WTC11 (cell line): ENCODE data around the gene NEK2. TPM values are rescaled to one million over a fixed set of nuclear protein-coding genes. Genes with fewer than 3 reads are reported as not detected.

Source experiments
- ATAC-seq: fragments of 200-7000 bp; cut with Tn5 transposase; 2 replicates; pipeline ENCODE4 v1.10.0; 2021; ENCODE audit warnings: mild to moderate bottlenecking, moderate library complexity
- CTCF ChIA-PET: fragments of 300-600 bp; sonication (Branson Sonifier 250); formaldehyde crosslinking; loops from one replicate; lab custom pipeline; 2021; ENCODE audit warnings: antibody characterized with exemption; lab: Charles Lee
- POLR2A ChIA-PET: fragments of 350-600 bp; sonication (Branson Sonifier 250); formaldehyde crosslinking; loops from one replicate; lab custom pipeline; 2021; ENCODE audit warnings: antibody characterized with exemption; lab: Charles Lee
- DNase-seq: peaks from one replicate; pipeline ENCODE4 v3.0.0; 2021; ENCODE audit warnings: low spot score
- H3K27ac Mint-ChIP-seq: 2 replicates; pipeline ENCODE4 v1.8.0; 2021; ENCODE audit warnings: mixed read lengths
- H3K27me3 Mint-ChIP-seq: 2 replicates; pipeline ENCODE4 v1.8.0; 2021; ENCODE audit warnings: low read depth, mild to moderate bottlenecking, moderate library complexity, mixed read lengths
- H3K36me3 Mint-ChIP-seq: 2 replicates; pipeline ENCODE4 v1.8.0; 2021; ENCODE audit warnings: mixed read lengths
- H3K4me1 Mint-ChIP-seq: 2 replicates; pipeline ENCODE4 v1.8.0; 2022; ENCODE audit warnings: mixed read lengths
- H3K4me3 Mint-ChIP-seq: 2 replicates; pipeline ENCODE4 v1.8.0; 2021; ENCODE audit warnings: mild to moderate bottlenecking, moderate library complexity, mixed read lengths
- H3K9me3 Mint-ChIP-seq: 2 replicates; pipeline ENCODE4 v1.8.0; 2021; ENCODE audit warnings: mixed read lengths
- AR ChIP-seq: fragments of 250-450 bp; sonication (Bioruptor Pico); IDR thresholded peaks from 2 replicates; pipeline ENCODE4 v1.9.0; 2021; ENCODE audit warnings: mild to moderate bottlenecking
- E2F1 ChIP-seq: sonication (generic); formaldehyde crosslinking; IDR thresholded peaks from 2 replicates; pipeline ENCODE4 v1.8.0; 2022; ENCODE audit warnings: mild to moderate bottlenecking, missing genetic modification reagents
- ESRRA ChIP-seq: sonication (generic); formaldehyde crosslinking; IDR thresholded peaks from 2 replicates; pipeline ENCODE4 v1.8.1; 2022; ENCODE audit warnings: mild to moderate bottlenecking, missing genetic modification reagents, borderline replicate concordance
- ETV6 ChIP-seq: sonication (generic); formaldehyde crosslinking; IDR thresholded peaks from 2 replicates; pipeline ENCODE4 v1.8.1; 2022; ENCODE audit warnings: mild to moderate bottlenecking, missing genetic modification reagents
- IRF1 ChIP-seq: sonication (generic); formaldehyde crosslinking; IDR thresholded peaks from 2 replicates; pipeline ENCODE4 v1.8.0; 2023; ENCODE audit warnings: missing genetic modification reagents
- KAT7 ChIP-seq: sonication (generic); formaldehyde crosslinking; IDR thresholded peaks from 2 replicates; pipeline ENCODE4 v1.8.1; 2023; ENCODE audit warnings: missing genetic modification reagents, mild to moderate bottlenecking, borderline replicate concordance
- PRDM15 ChIP-seq: sonication (generic); formaldehyde crosslinking; IDR thresholded peaks from 2 replicates; pipeline ENCODE4 v1.8.0; 2022; ENCODE audit warnings: missing genetic modification reagents
- STAT6 ChIP-seq: sonication (generic); formaldehyde crosslinking; conservative IDR thresholded peaks from 2 replicates; pipeline ENCODE4 v1.8.1; 2023; ENCODE audit warnings: mild to moderate bottlenecking, low read depth, missing genetic modification reagents, moderate library complexity
- TP53 ChIP-seq: sonication (generic); formaldehyde crosslinking; IDR thresholded peaks from 2 replicates; pipeline ENCODE4 v1.8.1; 2023; ENCODE audit warnings: mild to moderate bottlenecking, missing genetic modification reagents
- ZNF263 ChIP-seq: sonication (generic); formaldehyde crosslinking; IDR thresholded peaks from 2 replicates; pipeline ENCODE4 v1.8.1; 2022; ENCODE audit warnings: low read depth, mild to moderate bottlenecking, moderate library complexity, missing genetic modification reagents
- ZNF317 ChIP-seq: sonication (generic); formaldehyde crosslinking; IDR thresholded peaks from 2 replicates; pipeline ENCODE4 v1.8.1; 2023; ENCODE audit warnings: low read depth, mild to moderate bottlenecking, moderate library complexity, missing genetic modification reagents, borderline replicate concordance
- ZNF416 ChIP-seq: fragments of 250-450 bp; sonication (Bioruptor Pico); IDR thresholded peaks from 2 replicates; pipeline ENCODE4 v1.9.0; 2021; ENCODE audit warnings: mild to moderate bottlenecking, inconsistent platforms
- ZNF532 ChIP-seq: fragments of 250-450 bp; sonication (Bioruptor Pico); IDR thresholded peaks from 2 replicates; pipeline ENCODE4 v1.9.0; 2021; ENCODE audit warnings: mild to moderate bottlenecking, borderline replicate concordance
- total RNA-seq: library from RNA; stranded (reverse); gene quantifications from 3 replicates; pipeline ENCODE4 v1.2.3, GENCODE V29; 2021

The NEK2 gene
- total RNA-seq, 1 experiment from 2014 or later: 23.5 TPM

GRCh38 chr1:211724687-211725196 lies 49.3 kb upstream of the NEK2 start:
- ATAC-seq (no peak), DNase-seq (no peak)
- H3K27ac Mint-ChIP-seq: no peak overlapping the region
- no peak overlapping the region for H3K4me3 Mint-ChIP-seq
- POLR2A ChIA-PET: no interaction called here
- no peaks in the 10 kb centered on the region for H3K27me3 Mint-ChIP-seq
- H3K36me3 Mint-ChIP-seq: no peaks in the 10 kb centered on the region
- no peaks in the 10 kb centered on the region for H3K4me1 Mint-ChIP-seq
- no peak for TF ChIP-seq ETV6
- no peak for TF ChIP-seq ZNF317 (CRISPR knock-in tag)
- TF ChIP-seq ZNF263 (CRISPR knock-in tag): no peak
- no peak for TF ChIP-seq AR
- no peak for TF ChIP-seq KAT7 (CRISPR knock-in tag)
- TF ChIP-seq ESRRA (CRISPR knock-in tag): no peak
- no peak for TF ChIP-seq STAT6 (CRISPR knock-in tag)
- no peak for TF ChIP-seq TP53
- no peak for TF ChIP-seq PRDM15 (CRISPR knock-in tag)
- TF ChIP-seq IRF1 (CRISPR knock-in tag): no peak
- no peak for TF ChIP-seq ZNF416 (CRISPR knock-in tag)
- no peak for TF ChIP-seq E2F1 (CRISPR knock-in tag)
- no peak for TF ChIP-seq ZNF532 (CRISPR knock-in tag)
- CTCF ChIA-PET: no interaction called here
- H3K9me3 Mint-ChIP-seq: peaks cover 7% of the 10 kb centered on the region; the same call in 1 of the 2 replicates
